HG03469 (cell line): ENCODE measurements around the gene TCTN1.
A peak's percentile ranks its signal among the peaks of the same experiment; 100 is the strongest.

Experiments
- ATAC-seq: cut with Tn5 transposase; IDR thresholded peaks from one replicate; pipeline ENCODE4 v1.9.1; 2021; ENCODE audit warnings: mild to moderate bottlenecking, moderate library complexity, moderate number of reproducible peaks; ENCODE audit not compliant: unreplicated experiment

The TCTN1 gene

GRCh38 chr12:110676171-110676570 lies 62.2 kb downstream of the TCTN1 start:
- no peak for ATAC-seq

DNA sequence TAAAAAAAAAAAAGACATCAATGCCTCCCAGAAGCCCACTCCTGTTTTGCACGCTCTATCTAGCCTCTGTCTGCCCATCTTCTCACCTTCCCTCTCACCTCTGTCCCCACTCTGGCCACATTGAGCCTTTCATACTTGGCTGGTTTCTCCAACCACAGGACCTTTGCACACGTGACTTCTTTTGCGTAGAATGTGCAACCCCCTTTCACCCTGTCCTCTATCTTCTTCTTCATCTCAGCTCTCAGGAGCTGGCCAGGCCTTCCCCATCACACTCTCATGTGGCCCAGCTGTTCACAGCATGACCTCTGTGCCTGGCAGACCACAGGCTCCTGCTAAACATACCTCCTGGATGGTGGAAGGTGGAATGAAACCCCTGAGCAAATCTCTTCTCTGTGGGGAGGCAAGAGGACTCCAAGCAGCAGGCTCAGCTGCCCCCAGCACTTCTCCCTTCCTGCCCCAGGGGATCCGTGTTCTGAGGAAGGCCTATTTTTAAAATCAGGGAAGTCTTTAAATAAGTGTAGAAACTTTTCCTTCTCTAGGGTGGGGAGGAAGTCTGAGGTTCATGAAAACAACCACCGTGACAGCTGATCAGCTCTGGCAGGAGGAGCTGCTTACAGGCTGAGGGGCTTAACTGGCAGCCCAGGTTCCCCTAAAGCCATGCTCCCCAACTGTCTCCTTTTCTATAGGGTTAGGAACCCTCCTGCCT lies 63.4 kb downstream of the TCTN1 start:
- ATAC-seq = peak; percentile 39

- no peak for ATAC-seq
These were observed 64.1 kb downstream of the TCTN1 start for GRCh38 chr12:110677982-110678381.

GRCh38 chr12:110679201-110679600 lies 65.3 kb downstream of the TCTN1 start:
- ATAC-seq = no peak

DNA sequence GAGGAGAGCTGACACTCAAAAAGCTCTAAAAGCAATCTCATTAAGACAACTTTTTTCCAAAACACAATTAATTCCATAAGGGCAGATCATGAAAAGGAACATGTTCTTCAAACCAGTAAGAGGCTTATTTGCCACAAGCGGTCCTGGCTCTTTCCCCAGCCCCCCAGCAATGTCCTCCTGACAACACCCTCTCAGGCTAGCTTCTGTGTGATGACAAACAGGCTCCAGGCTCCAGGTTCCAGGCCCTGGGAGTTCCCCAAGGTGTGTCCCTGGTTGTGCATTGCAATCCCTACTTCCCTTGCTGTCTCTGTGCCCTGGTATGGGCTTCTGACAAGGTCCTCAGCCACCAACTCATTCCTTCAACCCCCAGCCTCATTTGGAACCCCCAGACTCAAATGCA lies 66.1 kb downstream of the TCTN1 start:
- no peak for ATAC-seq

DNA sequence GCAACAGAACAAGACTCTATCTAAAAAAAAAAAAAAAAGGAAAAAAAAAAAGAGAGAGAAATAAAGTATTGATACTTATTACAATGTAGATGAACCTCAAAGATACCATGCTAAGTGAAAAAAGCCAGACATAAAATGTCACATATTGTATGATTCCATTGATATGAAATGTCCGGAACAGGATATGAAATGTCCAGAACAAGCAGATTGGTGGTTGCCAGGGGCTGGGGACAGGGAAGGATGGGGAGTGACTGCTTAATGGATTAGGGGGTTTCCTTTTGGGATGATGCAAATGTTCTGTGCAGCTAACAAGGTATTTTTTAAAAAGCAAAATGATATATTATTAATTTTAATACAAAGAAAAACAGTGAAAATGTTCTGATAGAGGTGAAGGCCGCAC lies 70.0 kb downstream of the TCTN1 start:
- ATAC-seq = no peak

- no peak for ATAC-seq
These were observed 70.4 kb downstream of the TCTN1 start for GRCh38 chr12:110684312-110684836.

- no peak for ATAC-seq
These were observed 72.5 kb downstream of the TCTN1 start for GRCh38 chr12:110686294-110686903.

GRCh38 chr12:110687396-110688169 lies 73.7 kb downstream of the TCTN1 start:
- no peak for ATAC-seq

DNA sequence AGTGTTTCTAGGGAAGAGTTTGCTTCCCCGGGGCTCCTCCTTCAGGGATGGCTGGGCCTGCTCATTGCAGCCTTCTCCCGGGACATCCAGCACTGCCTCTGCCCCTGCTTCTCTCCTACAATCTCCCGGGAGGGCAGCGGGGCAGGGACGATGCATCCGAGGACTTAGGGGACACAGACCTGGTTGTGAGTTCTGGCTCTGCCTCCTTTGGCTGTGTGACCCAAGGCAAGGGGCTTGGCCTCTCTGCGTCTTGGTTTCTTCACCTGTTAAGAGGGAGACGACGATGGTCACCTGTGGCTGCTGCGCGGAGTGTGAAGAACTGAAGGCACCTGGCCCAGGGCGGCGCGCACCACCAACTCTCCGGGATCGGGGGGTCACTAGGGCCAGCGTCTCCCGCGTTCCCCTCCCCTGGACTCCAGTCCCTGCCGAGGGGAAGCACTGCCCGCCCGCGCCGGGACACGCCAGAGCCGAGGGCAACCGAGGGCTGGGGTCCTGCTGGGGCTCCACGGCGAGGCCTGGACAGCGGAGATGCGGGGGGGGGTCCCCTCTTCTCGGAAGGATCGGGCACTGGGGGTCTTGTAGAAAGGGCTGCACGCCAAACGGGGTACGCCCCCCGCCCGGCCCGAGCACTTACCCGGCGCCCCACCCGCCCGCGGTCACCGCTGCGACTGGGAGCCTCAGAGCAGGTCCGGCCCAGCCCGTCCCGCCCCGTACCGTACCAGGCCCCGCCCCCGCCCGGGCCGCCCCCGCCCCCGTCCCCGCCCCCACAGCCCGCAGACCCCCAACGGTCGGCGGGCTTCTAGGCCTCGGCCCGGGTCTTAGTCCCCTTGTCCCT lies 74.7 kb downstream of the TCTN1 start, which contains the start of gene HVCN1:
Gene HVCN1, minus strand, starts transcription at position 670 of the 835 bp plus-strand sequence. CDS start 5,870 bp downstream, outside the sequence.
- ATAC-seq = no peak

DNA sequence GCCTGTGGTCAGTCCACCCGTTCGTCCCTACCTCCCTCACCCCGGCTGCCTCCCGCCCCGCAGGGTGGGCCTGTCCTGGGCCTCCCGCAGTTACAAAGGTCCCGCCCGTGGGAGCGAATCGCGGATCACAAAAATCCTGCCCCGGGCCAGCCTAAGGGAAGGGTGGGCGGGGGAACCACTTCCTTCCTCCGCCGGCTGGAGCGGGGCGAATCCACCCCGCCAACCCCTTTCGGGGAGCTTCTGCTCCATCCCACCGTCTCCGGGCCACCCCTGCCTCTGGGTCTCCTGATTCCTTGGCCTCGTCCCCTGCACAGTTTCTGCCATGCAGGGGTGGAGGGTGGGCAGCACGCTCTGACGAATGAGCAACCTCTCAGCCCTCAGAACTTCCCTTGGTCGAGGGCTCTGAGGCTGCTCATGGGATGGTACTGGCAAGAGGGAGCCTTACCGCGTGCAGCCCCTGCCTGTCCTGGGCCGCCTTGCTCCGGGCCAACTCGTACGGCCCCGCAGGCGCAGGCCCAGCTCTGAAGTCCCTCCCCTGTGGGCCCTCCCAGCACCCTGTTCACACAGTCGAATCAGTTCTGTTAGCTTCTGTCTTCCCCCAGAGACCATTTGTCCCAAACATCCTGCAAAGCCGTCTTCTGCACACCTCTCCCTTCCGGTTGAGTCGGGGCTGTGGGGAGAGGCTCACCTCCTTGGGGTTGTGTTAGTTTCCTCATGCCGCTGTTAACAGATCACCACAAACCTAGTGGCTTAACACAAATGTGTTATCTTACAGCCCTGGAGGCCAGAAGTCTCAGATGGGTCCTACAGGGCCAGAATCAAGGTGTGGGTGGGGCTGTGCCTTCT lies 75.6 kb downstream of the TCTN1 start:
- no peak for ATAC-seq

DNA sequence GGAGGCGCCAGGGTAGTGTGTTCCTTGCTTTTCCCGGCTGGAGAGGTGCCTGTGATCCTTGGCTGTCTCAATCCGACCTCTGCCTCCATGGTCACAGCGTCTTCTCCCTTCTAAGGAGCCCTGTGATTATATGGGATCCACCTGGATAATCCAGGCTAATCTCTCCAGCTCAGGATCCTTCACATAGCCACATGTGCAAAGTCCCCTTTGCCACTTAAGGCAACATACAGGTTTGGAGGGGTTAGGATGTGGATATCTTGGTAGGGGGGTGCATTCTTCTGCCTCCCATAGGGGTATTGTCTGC lies 76.2 kb downstream of the TCTN1 start:
- ATAC-seq = no peak

DNA sequence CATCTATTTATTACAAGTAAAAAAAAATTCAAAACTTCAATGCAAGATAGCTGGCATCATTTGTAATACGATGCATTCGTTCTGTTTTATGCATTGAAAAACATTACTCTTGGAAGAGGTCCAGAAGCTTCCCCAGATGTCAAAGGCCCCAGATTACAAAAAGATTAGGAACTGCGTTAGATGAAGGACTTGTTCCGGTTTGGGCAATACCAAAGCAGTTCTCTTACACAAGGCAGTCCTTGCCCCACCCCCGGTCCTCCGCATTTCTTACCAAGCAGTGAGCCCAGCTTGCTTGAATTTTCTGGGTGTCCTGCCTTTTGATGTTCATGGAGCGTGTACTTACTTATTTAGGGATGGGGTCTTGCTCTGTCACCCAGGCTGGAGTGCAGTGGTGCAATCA lies 79.8 kb downstream of the TCTN1 start:
- no peak for ATAC-seq

DNA sequence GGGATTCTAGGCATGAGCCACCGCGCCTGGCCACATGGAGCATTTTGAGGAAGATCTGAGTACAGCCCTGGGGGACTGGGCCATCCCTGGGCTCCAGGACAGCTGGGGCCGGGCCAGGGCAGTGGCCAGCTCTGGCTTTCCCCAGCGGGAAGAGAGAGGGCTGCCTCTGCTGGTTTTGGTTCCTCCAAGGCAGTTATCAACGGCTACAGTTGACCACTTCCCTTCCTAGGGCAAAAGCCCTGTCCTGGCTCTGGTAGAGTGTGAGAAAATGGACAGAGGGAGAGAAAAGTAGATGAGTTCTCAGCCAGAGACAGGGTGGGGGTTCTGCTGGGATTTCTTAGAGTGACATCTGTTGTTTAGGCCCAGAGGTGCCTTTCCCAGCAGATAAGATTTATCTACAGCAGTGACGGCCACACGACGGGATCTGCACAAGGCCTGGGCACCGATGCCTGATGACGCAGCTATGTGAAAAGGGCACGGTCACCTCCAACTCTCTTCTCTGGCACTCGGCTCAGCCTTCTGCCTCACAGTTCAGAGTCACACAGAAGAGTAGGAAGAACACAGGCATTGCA lies 80.5 kb downstream of the TCTN1 start:
- ATAC-seq = no peak

DNA sequence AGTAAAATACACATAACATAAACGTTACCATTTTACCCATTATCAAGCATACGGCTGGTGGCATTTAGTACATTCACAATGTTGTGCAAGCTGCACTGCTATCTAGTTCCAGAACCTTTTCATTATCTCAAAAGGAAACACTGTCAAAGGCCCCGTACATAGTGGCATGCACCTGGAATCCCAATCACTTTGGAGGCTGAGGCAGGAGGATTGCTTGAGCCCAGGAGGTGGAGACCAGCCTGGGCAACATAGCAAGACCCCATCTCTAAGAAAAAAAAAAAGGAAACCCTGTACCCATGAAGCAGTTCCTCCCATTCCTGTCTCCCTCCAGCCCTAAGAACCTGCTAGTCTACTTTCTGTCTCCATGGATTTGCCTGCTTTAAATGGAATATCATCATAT lies 82.4 kb downstream of the TCTN1 start:
- ATAC-seq = no peak

DNA sequence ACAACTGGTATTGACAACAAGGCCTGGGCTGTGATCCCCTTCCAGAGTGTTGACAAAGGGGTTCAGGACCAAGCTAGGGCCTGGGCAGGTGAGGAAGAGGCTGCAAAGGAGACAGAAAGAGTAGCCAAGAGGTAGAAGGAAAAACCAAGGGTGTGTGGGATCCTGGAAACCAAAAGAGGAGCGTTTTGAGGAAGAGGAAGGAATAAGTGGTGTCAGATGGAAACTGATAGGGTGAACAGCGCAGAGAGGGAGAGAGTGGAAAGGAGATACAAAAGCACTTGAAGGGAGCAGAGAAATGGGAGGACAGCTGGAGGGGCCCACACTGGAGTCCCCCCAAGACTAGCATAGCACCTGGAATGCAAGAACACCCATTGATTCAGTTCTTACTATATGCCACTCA lies 83.3 kb downstream of the TCTN1 start:
- ATAC-seq = no peak

DNA sequence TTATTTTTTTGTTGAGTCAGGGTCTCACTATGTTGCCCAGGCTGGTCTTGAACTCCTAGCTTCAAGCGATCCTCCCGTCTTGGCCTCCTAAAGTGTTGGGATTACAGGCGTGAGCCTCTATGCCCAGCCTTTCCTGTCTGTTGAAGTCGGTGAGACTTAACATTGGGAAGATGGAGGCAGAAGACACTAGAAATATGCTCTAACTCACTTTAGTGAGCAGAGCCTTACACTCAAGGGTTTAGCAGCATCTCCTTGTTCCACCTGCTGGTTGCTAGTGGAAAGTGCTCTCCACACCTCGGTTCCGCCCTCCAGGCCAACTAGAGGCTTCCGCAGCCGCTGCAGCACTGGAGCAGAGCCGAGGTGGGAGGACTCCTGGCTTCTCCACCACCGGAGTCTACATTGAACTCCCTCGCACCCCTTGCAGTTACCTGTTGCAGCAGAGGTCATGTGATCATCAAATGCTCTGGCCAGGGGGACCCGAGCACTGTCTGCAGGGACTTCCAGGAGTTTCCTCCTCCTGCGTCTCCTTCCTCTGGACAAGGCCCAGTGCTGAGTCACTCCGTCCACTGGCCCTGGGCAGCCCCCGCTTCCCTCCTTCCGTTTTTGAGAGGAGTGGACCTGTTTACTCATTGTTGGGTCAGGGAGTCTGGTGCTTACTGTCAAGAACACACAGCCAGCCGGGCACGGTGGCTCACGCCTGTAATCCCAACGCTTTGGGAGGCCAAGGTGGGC lies 84.4 kb downstream of the TCTN1 start:
- peak; percentile 74 for ATAC-seq
